ENCODE measurements around the gene TNNT3.

The TNNT3 gene

DNA sequence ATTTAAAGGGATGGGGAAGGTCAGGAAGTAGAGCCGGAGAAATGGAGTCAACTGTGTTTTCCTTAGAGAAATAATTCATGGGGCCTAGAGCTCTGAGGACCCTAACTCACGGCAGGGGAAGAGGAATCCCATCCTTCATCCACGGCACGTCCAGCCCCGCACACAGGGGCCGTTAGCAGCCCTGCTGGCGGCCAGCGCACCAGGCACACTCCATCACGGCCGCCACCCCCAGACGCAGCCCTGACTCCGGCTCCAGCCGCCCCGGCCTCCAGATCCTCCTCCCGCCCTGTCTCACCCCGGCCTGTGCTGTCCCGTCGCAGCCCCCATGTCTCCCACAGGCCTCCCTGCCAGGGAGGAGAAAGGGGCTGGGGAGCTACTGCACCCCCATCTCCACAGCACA, 38.9 kb downstream of the TNNT3 start:
- no peak for DNase-seq (ENCODE audit: low spot score)

DNA sequence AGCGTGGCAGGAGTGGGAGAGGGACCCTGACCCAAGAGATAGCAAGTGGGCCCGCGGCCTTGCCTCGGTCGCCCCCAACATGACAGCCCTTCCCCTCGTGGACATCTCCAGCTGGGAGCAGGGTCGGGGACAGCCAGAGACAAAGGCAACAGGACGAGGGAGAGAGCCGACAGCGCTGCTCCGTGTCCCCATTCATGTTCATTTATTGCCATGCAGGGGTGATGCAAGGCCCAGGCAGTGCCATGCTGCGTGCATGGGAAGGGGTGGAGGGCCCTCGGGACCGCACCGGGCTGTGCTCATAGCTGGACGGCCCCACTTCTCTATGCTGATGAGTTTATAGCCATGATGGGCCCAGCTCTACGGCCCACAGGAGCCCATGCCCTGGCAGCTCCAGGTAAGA, 40.3 kb downstream of the TNNT3 start:
- DNase-seq (ENCODE audit: low spot score) = no peak

DNA sequence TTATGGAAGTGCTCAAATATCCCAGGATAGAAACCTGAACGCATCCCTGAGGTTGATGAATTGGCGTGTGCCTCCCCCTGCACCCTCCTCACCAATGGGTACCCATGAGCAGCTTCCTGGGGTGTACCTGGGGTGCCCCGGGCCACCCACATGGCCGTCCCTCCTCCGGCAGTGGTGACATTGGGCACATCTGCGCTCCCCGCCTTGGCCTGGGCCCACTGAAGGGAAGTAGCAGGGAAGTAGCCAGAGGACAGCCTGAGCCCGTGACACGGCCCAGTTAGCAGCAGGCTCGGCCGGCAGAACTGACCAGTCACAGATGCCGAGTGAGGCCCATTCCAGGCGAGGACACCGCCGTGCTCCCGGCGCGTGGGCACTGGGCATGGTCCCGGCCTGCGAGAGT, 44.4 kb downstream of the TNNT3 start:
- no peak for DNase-seq (ENCODE audit: low spot score)

DNA sequence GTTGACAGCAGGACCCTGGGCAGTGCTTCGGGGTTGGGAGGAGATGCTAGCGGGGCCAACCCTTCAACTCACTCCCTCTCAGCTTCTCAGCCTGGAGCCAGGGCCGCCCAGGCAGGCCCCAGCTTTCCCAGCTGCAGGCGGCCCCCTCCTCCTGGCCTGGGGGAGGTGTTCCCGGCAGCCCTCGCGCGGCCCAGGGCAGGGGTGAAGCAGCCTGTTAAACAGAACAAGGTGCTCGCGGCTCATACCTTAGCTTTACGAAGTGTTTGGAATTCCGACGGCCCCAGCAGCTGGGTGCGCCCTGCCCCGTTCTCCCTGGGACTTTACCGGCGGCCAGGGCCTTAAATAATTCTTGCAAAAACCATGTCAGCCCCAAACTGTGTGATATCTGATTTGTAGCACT, 44.8 kb downstream of the TNNT3 start:
- no peak for DNase-seq (ENCODE audit: low spot score)

DNA sequence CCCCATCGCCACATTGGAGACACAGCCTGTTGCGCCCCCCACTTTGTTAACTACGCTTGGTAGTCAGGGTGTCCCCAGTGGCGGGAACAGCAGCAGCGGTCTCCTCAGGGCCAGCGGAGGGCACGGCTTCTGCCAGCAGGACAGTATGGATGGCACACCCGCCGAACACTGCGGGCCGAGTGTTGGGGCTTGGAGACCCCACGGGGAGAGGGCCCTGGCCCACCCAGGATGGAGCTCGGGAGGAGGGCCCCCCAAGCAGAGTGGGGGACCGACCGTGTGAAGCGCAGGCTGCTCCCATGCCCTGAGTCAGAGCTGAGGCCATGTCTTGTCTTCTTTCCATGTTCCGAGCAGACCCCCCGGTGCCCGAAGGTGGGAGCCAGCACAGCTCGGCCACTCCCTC, 45.5 kb downstream of the TNNT3 start:
- DNase-seq (ENCODE audit: low spot score) = no peak

DNA sequence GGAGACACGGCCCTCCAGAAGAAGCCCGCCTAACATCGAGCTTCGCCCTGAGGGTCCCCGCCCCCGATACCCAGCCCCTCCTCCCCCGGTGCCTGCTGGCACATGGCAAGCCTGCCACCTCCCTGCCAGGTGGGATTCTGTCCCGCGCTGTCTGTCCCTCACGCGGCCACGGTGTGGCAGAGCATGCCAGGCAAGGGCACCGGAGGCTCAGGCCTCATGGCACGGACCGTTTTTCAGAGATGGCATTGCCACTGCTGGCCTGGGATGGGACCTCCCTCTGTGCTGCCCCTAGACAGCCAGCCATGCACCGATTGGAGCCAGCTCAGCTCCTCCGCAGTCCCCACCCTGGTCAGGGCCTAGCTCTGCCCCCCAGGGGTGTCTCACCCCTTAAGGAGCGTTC, 47.0 kb downstream of the TNNT3 start:
- no peak for DNase-seq (ENCODE audit: low spot score)

DNA sequence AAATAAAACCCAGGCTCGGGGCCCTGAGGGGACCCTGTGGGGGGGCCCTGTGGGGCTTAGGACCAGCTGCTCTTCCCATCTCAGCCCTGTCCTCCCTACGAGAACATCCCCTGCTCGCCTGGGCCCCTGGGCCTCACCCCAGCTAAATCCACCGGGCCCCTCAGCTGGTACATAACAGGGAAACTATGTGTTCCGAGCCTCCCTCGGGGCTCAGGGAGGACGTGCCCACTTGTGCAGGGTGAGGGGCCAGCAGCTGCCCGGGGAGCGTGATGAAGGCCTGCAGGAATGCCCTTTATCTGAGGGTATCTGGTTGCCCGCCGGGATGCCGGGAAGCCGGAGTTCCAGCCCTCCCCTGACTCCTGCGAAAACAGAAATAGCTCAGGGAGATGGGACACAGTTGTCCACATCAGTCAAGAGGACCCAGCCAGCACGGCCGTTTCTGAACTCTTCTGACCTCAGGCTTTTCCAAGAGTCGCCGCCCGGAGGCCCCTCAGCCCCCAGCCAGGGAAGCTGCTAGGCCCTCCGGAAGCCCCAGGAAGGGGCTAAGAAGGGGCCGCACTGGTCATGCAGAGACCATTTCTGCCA, 48.2 kb downstream of the TNNT3 start:
- no peak for DNase-seq (ENCODE audit: low spot score)

DNA sequence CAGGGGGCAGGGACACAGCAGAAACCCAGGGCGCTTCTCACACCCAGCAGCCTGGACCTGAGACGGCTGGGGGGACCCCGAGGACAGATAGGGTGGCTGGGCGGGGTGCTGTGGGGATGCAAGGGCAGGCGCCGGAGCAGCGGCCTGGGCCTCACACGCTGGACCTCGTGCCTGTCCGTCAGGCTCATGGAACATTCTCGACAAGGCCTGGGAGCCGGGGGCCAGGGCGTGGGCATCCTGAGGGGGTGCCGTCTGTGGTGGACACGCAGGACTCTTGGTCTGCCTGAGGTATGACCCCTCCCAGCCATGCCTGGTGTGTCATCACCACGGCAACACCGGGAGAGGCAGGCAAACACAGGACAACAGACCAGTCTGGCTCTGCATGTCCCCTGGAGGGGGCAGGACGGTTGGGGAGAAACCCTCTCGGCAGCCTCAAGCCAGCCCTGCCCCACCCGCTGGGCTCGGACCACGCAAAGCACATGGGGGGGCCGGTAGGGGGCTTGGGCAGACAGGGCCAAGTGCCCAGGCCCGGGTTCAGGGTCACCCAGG, 49.0 kb downstream of the TNNT3 start:
- no peak for DNase-seq (ENCODE audit: low spot score)

DNA sequence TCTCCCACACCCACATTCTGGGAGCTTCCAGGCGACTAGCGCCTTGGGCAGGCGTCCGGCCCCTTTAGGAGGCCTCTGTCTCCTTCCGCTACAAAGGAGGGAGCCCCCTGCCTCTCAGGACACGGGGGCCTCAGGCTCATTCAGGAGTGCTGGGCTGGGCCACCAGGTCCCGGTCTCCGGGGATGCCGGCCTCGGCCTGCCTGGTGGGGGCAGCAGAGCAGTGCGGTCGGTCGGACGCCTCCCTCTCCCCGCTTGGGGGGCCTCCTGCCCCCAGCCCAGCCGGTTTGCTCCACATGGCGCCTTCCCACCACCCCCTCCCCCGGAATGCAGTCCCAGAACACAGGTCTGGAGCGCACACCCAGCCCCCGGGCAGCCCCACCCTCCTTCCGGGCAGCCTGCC, 49.5 kb downstream of the TNNT3 start:
- DNase-seq (ENCODE audit: low spot score) = no peak

DNA sequence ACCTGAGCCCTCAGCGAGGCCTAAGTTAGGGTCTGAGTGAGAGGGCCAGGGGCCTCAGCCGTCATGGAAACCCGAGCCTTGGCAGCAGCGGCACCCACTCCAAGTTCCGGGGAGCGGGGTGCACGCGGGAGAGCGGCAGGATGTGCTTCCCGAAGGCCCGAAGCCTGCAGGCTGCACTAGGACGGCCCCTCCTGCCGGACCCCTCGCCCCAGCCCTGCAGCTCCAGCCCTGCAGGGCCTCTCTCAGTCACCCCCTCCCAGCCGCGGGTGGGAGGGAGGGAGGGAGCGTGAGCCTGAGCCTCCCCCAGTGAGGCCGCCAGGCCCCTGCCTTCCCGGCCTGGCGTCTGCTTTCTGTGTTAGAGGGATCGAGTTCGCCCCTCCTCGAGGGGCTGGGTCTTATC, 50.3 kb downstream of the TNNT3 start:
- DNase-seq (ENCODE audit: low spot score) = no peak

DNA sequence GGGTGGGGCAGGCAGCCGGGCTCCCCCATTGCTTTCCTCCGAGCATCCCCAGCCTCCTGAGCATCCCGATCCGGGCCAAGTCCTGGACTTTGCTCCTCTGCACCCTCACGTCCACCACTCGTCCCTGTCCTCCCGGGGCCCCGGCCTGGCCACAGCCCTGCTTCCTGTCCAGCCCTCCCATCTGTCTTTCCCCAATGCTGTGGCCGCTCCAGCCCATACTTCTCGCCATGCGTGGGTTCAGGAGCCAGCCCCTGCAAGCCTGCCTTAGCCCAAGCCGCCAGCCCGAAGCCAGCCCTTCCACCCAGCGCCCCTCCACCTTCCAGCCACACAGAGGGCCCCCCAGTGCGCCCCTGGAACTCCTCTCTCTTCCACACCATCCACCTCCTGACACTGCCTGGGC, 51.5 kb downstream of the TNNT3 start:
- DNase-seq (ENCODE audit: low spot score) = no peak

DNA sequence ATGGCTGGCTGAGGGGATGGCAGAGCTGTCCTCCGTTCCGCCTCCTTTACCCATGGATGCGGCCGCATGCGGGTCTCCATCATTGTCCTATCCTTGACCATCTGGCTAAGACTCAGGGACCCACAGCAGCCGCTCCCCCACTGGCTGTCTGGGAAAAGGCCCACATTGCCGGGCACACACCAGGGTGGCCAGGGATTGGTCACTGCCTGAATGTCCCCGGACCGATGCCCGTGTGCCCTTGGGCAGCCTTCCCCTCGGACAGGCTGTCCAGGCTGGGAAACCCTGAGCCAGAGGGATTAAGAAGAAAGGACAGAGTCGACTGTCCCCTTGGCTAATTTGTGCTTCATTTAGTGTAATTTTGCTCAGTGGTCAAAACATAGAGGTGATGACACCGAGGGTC, 55.7 kb downstream of the TNNT3 start:
- no peak for DNase-seq (ENCODE audit: low spot score)

DNA sequence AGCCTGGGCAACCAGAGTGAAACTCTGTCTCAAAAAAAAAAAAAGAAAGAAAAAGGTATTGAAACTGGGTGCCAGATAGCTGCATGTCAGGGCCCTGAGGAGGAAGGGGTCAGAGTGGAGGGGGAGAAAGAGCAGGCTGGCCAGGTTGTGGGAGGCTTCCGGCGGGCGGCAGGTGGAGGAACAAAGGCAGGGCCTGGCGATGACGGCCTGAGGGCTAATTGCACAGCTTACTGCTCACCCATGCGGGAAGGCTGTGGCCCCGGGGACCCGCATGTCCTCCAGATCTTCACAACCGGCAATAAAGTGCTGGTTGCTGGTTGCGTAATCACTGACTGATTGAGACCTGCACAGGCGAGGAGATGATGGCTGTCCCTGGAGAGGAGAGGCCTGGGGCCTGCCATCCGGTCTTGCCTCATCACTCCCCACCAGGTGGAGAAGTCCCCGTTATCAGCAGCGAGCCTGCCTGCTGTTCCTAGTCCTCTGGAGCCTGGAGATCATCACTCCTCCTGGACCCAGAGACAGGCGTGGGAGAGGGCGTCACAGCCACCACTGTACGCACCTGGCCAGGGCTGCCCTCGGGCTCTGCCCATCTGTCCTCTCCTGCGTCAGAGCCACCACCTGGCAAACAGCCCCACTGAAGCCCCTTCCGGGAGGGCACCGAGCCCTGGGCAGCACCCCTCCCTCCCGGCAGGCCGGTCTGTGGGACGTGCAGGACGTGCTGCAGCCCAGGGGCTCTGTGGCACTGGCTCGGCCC, 59.4 kb downstream of the TNNT3 start:
- no peak for DNase-seq (ENCODE audit: low spot score)

DNA sequence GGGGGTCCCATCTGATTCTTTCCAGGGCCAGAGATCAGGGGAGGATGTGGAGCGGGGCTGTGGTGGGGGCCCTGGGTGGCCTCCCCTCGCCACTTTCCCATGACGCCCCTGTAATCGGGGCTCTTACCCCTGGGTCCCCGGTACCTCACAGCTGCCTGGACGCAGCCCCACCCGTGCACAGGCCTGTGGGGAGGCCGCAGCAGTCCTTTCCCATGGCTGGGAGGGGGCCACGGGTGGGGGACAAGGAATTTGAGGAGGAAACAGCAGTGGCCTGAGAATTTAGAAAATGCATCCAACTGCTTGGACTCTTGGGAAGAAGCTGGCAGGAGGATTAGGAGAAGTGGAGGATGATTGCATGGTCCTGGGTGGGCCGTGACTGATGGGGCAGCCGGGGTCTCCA, 60.1 kb downstream of the TNNT3 start:
- DNase-seq (ENCODE audit: low spot score) = no peak

DNA sequence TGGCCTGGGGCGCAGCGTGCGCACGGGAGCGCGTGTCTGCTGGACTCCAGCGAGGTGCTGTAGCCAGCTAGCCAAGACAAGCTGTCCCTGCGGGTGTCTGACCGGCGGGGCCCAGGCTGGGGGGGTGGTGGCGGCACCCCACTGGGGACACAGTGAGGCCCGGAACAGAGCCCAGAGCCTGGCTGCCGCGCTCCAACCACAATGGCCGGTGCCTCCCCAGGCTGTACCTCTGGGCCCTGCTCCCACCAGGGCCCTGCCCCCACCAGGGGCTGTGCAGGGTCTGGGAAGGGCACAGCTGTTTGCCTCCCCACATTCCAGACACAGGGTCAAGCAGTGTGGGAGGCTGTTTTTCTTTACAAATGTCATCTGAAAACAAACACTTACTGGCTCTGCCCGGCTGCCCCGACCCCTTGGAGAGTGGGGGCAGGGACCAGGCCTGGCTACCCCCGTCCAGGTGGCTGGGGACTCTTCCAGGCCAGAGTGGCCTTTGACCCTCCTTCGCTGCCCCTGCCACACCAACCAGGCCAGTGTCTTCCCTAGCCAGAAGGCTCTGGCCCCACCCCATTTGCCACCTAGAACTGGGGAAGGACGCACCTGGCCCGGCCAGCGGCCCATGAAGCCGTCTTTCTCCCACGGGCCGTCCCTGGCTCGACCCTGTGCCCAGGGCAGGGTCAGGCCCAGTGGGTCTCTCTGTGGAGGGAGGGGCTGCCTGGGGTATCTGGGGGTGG, 63.5 kb downstream of the TNNT3 start:
- no peak for DNase-seq (ENCODE audit: low spot score)

DNA sequence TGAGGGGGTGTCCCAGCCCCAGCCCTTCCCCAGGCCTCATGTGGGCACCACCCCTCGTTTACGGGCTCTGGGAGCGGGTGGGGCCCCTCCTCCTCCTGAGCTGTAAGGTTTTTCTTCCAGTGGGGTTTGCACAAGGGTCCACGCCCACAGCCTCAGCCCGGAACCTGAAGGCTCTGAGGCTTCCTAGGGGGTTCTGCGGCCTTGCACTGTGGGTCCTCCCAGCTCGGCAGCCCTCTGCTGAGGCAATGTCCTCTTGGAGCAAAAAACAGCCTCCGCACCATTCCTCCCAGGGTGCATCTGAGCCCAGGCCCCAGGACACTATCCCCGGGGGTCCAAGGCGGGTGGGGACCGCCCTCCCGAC, 64.1 kb downstream of the TNNT3 start:
- no peak for DNase-seq (ENCODE audit: low spot score)

DNA sequence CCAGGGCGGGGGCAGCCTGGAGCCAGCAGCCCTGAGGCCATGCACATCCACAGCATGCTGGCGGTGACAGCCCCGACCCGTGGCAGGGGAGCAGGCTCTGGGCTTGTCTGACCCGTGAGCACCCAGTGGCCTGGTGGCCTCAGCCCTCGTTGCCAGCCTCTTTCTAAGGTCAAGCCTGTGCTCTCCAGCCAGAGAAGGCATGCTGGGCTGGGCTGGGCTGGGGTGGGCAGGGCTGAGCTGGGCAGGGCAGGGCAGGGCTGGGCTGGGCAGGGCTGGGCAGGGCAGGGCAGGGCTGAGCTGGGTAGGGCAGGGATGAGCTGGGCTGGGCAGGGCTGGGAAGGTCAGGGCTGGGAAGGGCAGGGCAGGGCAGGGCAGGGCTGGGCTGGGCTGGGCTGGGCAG, 67.5 kb downstream of the TNNT3 start:
- no peak for DNase-seq (ENCODE audit: low spot score)

DNA sequence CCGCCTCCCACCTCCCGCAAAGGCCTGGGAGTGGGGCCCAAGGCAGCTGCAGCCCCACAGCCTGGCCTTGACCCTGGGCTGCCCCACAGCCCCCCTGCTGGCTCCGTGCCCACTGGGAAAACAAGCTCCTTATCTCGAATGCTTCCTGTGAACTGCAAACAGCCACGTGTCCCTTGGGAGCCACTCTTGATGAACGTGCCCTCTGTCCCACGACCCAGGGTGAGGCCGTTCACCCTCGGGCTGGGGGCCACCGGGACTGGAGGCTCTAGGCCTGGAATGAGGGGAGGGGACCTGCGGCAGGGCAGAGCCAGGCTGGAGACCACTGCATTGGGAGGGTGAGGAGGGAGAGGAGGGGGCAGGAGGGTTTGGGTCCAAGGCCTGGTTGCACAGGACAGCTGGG, 68.7 kb downstream of the TNNT3 start:
- no peak for DNase-seq (ENCODE audit: low spot score)

All from hepatic stellate cell (primary cell).